H1 (cell line): Measurements from ENCODE around the gene WDCP. TPM values are rescaled to one million over a fixed set of nuclear protein-coding genes. Genes with fewer than 3 reads are reported as not detected.

Experiments used
- CTCF ChIA-PET: fragments of 300-600 bp; sonication (Branson Sonifier 250); formaldehyde crosslinking; loops from one replicate; lab custom pipeline; 2021; ENCODE audit not compliant: partially characterized antibody; lab: Charles Lee
- POLR2A ChIA-PET: fragments of 300-600 bp; sonication (Branson Sonifier 250); formaldehyde crosslinking; loops from one replicate; lab custom pipeline; 2021; ENCODE audit warnings: inconsistent platforms; ENCODE audit not compliant: partially characterized antibody; lab: Charles Lee
- DNase-seq, 2 experiments: peaks; one replicate each; pipeline versions ENCODE4 v3.0.0 to v3.0.0-alpha.2; 2010 to 2022; ENCODE audit warnings: low spot score in 2 of 2, low read depth in 1 of 2, mixed read lengths in 1 of 2
- FAIRE-seq: peaks from 2 replicates; lab custom pipeline; 2011; peaks lifted over from hg19 to GRCh38; lab: Jason Lieb, UNC
- H2AFZ ChIP-seq: 2 replicates; pipeline ENCODE4 v1.8.1; 2012; ENCODE audit warnings: low read length, inconsistent platforms
- H2AK5ac ChIP-seq: 2 replicates; pipeline ENCODE4 v1.6.1; 2013; ENCODE audit warnings: low read depth, low read length
- H2BK120ac ChIP-seq: replicated peaks from 2 replicates; pipeline ENCODE3; 2013; ENCODE audit warnings: low read depth, low read length, inconsistent platforms
- H2BK12ac ChIP-seq: 2 replicates; pipeline ENCODE4 v1.6.1; 2013; ENCODE audit warnings: low read depth, low read length
- H2BK15ac ChIP-seq: 2 replicates; pipeline ENCODE4 v1.6.1; 2013; ENCODE audit warnings: low read length
- H2BK20ac ChIP-seq: 2 replicates; pipeline ENCODE4 v1.6.1; 2013; ENCODE audit warnings: low read length
- H2BK5ac ChIP-seq: 2 replicates; pipeline ENCODE4 v1.6.1; 2013; ENCODE audit warnings: low read depth, low read length
- H3K14ac ChIP-seq: 2 replicates; pipeline ENCODE4 v1.6.1; 2013; ENCODE audit warnings: inconsistent platforms; ENCODE audit not compliant: insufficient read length
- H3K18ac ChIP-seq: 2 replicates; pipeline ENCODE4 v1.6.1; 2013; ENCODE audit warnings: low read length; ENCODE audit errors: extremely low read depth
- H3K23ac ChIP-seq: 2 replicates; pipeline ENCODE4 v1.6.1; 2013; ENCODE audit warnings: inconsistent platforms; ENCODE audit not compliant: insufficient read length
- H3K23me2 ChIP-seq: 2 replicates; pipeline ENCODE4 v1.6.1; 2013; ENCODE audit warnings: low read depth, low read length
- H3K27ac ChIP-seq: 2 replicates; pipeline ENCODE4 v1.6.1; 2011; ENCODE audit warnings: low read depth, low read length, inconsistent platforms
- H3K27me3 ChIP-seq, 4 experiments: replicated peaks in 1 of 4; 1 replicate in 1 of 4; 2 replicates in 3 of 4; pipeline versions ENCODE4 v1.6.1 to v1.8.1; 2011 to 2013; ENCODE audit warnings: low read length in 3 of 4, mild to moderate bottlenecking in 3 of 4, inconsistent platforms in 2 of 4, mixed read lengths in 2 of 4, moderate library complexity in 1 of 4; ENCODE audit not compliant: control insufficient read depth in 3 of 4, insufficient read depth in 3 of 4; ENCODE audit errors: extremely low read depth in 1 of 4
- H3K36me3 ChIP-seq, 4 experiments: 2 replicates each; pipeline versions ENCODE4 v1.6.1 to v1.8.1; 2011 to 2013; ENCODE audit warnings: mild to moderate bottlenecking in 4 of 4, low read length in 3 of 4, moderate library complexity in 2 of 4, control low read depth in 1 of 4, inconsistent platforms in 1 of 4; ENCODE audit not compliant: insufficient read depth in 4 of 4, control insufficient read depth in 2 of 4
- H3K4ac ChIP-seq: replicated peaks from 2 replicates; pipeline ENCODE3; 2013; ENCODE audit warnings: low read length, low read depth, mixed read lengths, inconsistent platforms; ENCODE audit not compliant: insufficient read length
- H3K4me1 ChIP-seq, 4 experiments: replicated peaks in 1 of 4; 1 replicate in 1 of 4; 2 replicates in 3 of 4; pipeline versions ENCODE4 v1.6.1 to v1.8.1; 2011 to 2013; ENCODE audit warnings: low read length in 3 of 4, inconsistent platforms in 2 of 4, mixed read lengths in 1 of 4; ENCODE audit not compliant: insufficient read depth in 4 of 4, control insufficient read depth in 3 of 4
- H3K4me2 ChIP-seq, 2 experiments: 2 replicates each; pipeline versions ENCODE4 v1.6.1 to v1.8.1; 2011 to 2013; ENCODE audit warnings: low read depth in 2 of 2, low read length in 2 of 2, control low read depth in 1 of 2, inconsistent platforms in 1 of 2, mild to moderate bottlenecking in 1 of 2; ENCODE audit not compliant: insufficient read depth in 1 of 2
- H3K4me3 ChIP-seq, 4 experiments: fragments of 200-600, 300-600 bp in 1 of 4; sonication (generic), shearing (Covaris generic), sonication (Bioruptor Twin) in 1 of 4; 2 replicates each; pipeline versions ENCODE4 v1.5.1 to v1.8.1; 2011 to 2016; ENCODE audit warnings: low read length in 4 of 4, low read depth in 3 of 4, control low read depth in 2 of 4, inconsistent platforms in 2 of 4, mild to moderate bottlenecking in 2 of 4, mixed read lengths in 1 of 4, moderate library complexity in 1 of 4; ENCODE audit not compliant: insufficient read depth in 2 of 4; ENCODE audit errors: extremely low read depth in 1 of 4
- H3K56ac ChIP-seq: replicated peaks from 2 replicates; pipeline ENCODE3; 2013; ENCODE audit warnings: low read depth, mild to moderate bottlenecking, mixed read lengths, low read length, inconsistent platforms; ENCODE audit not compliant: insufficient read length
- H3K79me1 ChIP-seq: 2 replicates; pipeline ENCODE4 v1.6.1; 2013; ENCODE audit warnings: low read depth, low read length, control low read depth
- H3K79me2 ChIP-seq, 2 experiments: 2 replicates each; pipeline versions ENCODE4 v1.6.1 to v1.8.1; 2012 to 2013; ENCODE audit warnings: low read length in 2 of 2, mild to moderate bottlenecking in 2 of 2, inconsistent platforms in 1 of 2; ENCODE audit not compliant: insufficient read depth in 2 of 2, control insufficient read depth in 1 of 2
- H3K9ac ChIP-seq, 4 experiments: replicated peaks in 1 of 4; 1 replicate in 1 of 4; 2 replicates in 3 of 4; pipeline versions ENCODE4 v1.6.1 to v1.8.1; 2011 to 2013; ENCODE audit warnings: low read depth in 3 of 4, low read length in 3 of 4, control low read depth in 2 of 4, mild to moderate bottlenecking in 2 of 4, moderate library complexity in 2 of 4, inconsistent platforms in 1 of 4; ENCODE audit errors: extremely low read depth in 1 of 4
- H3K9me3 ChIP-seq, 2 experiments: 2 replicates each; pipeline versions ENCODE4 v1.6.1 to v1.8.1; 2012 to 2013; ENCODE audit warnings: mild to moderate bottlenecking in 2 of 2, moderate library complexity in 2 of 2, control low read depth in 1 of 2, inconsistent platforms in 1 of 2, low read depth in 1 of 2, low read length in 1 of 2, mixed read lengths in 1 of 2; ENCODE audit not compliant: insufficient read depth in 2 of 2
- H4K20me1 ChIP-seq, 2 experiments: replicated peaks in 1 of 2; 2 replicates each; pipeline versions ENCODE3 to v1.8.1; 2011 to 2013; ENCODE audit warnings: inconsistent platforms in 2 of 2, low read length in 2 of 2, mild to moderate bottlenecking in 1 of 2; ENCODE audit not compliant: insufficient read depth in 2 of 2, control insufficient read depth in 1 of 2
- H4K5ac ChIP-seq: 2 replicates; pipeline ENCODE4 v1.6.1; 2013; ENCODE audit warnings: low read length, low read depth, mixed read lengths, inconsistent platforms; ENCODE audit not compliant: insufficient read length
- H4K8ac ChIP-seq: 2 replicates; pipeline ENCODE4 v1.8.0; 2013; ENCODE audit warnings: mild to moderate bottlenecking, moderate library complexity, low read length, inconsistent platforms; ENCODE audit not compliant: insufficient read depth; ENCODE audit errors: extremely low read depth
- H4K91ac ChIP-seq: replicated peaks from 2 replicates; pipeline ENCODE3; 2013; ENCODE audit warnings: low read length, mixed read lengths, inconsistent platforms; ENCODE audit not compliant: insufficient read length
- CHD2 ChIP-seq: IDR thresholded peaks from 2 replicates; pipeline ENCODE4 v1.6.1; 2012; ENCODE audit warnings: low read length, improper control_type of control experiment
- POLR2A ChIP-seq, 2 experiments: IDR thresholded peaks; 1 replicate in 1 of 2; 2 replicates in 1 of 2; pipeline ENCODE4 v1.6.1; 2011; ENCODE audit warnings: low read depth in 2 of 2, low read length in 2 of 2, mild to moderate bottlenecking in 2 of 2; ENCODE audit errors: control extremely low read depth in 1 of 2
- RNF2 ChIP-seq: fragments of 200-900, 300-1000 bp; sonication (generic); IDR thresholded peaks from 2 replicates; pipeline ENCODE4 v1.7.1; 2016; ENCODE audit warnings: borderline replicate concordance, low read depth, mild to moderate bottlenecking, antibody characterized with exemption, low read length; ENCODE audit not compliant: poor library complexity, severe bottlenecking; ENCODE audit errors: missing control alignments
- SP4 ChIP-seq: IDR thresholded peaks from 2 replicates; pipeline ENCODE4 v1.6.1; 2012; ENCODE audit warnings: low read length, inconsistent platforms
- TCF12 ChIP-seq: IDR thresholded peaks from 2 replicates; pipeline ENCODE4 v1.6.1; 2011; ENCODE audit warnings: low read depth, mild to moderate bottlenecking, low read length
- WGBS, 2 experiments: shearing (Covaris generic) in 1 of 2; methylation state at CpG; one replicate each; pipeline versions ENCODE4 v1.1.6 to v1.1.7; 2013 to 2015; ENCODE audit warnings: low lambda C conversion rate in 2 of 2, mixed read lengths in 2 of 2, inconsistent platforms in 1 of 2, low coverage in 1 of 2, missing lambda C conversion rate in 1 of 2; ENCODE audit not compliant: insufficient replicate concordance in 2 of 2, insufficient coverage in 1 of 2, insufficient read length in 1 of 2; ENCODE audit errors: extremely low coverage in 1 of 2, missing lambda C conversion rate in 1 of 2; 5-methylcytosine and 5-hydroxymethylcytosine counted together
- polyA plus RNA-seq, 7 experiments: library from polyadenylated mRNA; depleted of rRNA in 3 of 7; stranded (reverse) in 5 of 7; unstranded in 2 of 7; fragments of >200 nt in 5 of 7; fragments of 200-250 nt in 2 of 7; gene quantifications; 1 replicate in 5 of 7; 2 replicates in 1 of 7; 4 replicates in 1 of 7; pipeline versions ENCODE4 v1.2.1 to v1.2.3, GENCODE V29; 2011 to 2013; ENCODE audit warnings: missing spikeins in 2 of 7, mixed read lengths in 2 of 7
- total RNA-seq: library from RNA; stranded (reverse); fragmentation: NEBNext Ultra II Directional; extraction: Animal tissue kit (Norgen Biotek cat#: 25700); gene quantifications from 2 replicates; pipeline ENCODE4 v1.2.1, GENCODE V29; 2021

WDCP gene
- total and polyA plus RNA-seq, 2 of the 8 experiments (the other 6 are each of a cell fraction or from before 2014, with no cell fraction given), result 19.2 to 40.1 TPM

DNA sequence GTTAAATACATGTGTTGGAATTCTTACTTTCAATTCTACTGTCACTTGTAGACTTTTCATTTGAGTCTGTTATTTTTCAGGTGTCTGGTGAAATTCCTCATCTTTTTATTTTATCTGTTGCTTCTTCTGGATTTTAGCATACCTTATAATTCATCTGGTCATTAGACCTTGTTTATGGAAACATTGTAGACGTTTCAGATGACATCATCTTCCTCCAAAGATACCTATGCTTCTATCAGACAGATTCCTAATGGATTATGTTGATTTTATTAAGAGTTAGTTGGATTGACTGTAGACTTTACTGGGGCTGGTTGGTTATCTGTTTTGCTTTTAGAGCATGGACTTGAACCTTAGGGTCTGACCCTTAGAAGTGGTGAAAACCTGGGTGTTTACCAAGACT, 52.6 kb downstream of the WDCP start:
- no peak for TF ChIP-seq POLR2A (IDR thresholded peaks at IDR 0.05; ENCODE audit: control extremely low read depth in 1 of 2, low read depth in 2 of 2, low read length in 2 of 2)
- TF ChIP-seq SP4, result no peak
- TF ChIP-seq TCF12, result no peak
- no peak for TF ChIP-seq CHD2
- TF ChIP-seq RNF2, result no peak
- Histone ChIP-seq H3K9me3 (no peaks in the 10 kb centered on the region), H2BK20ac (no peak overlapping the region), H3K36me3 (no peaks in the 10 kb centered on the region; a peak in 1 of 8 replicates), H3K79me1 (no peaks in the 10 kb centered on the region), H3K4me2 (no peak overlapping the region), H2BK5ac (no peak overlapping the region), H3K4ac (no peak overlapping the region), H3K23ac (no peak overlapping the region), H4K20me1 (no peaks in the 10 kb centered on the region), H3K9ac (no peak overlapping the region), H2BK15ac (no peak overlapping the region), H3K4me3 (no peak overlapping the region), H3K56ac (no peak overlapping the region), H3K18ac (no peak overlapping the region), H2AFZ (no peak overlapping the region), H4K91ac (no peak overlapping the region), H2BK120ac (no peak overlapping the region), H3K27me3 (no peaks in the 10 kb centered on the region), H3K79me2 (no peaks in the 10 kb centered on the region), H4K8ac (no peak overlapping the region), H3K27ac (no peak overlapping the region), H3K23me2 (no peaks in the 10 kb centered on the region), H2BK12ac (no peak overlapping the region), H3K4me1 (peaks cover 0 to 3% (median 0%) of the 10 kb centered on the region in 4 experiments; a peak in 2 of 7 replicates), H4K5ac (no peak overlapping the region), H2AK5ac (no peak overlapping the region), H3K14ac (no peak overlapping the region)
- DNase-seq, result no peak
- POLR2A ChIA-PET, result interaction anchor here (0.9 to 1.4 kb wide), 2 partner anchors 9 to 67 kb away, joined by 3 read pairs; partner anchors contain the start of gene ATAD2B
- CTCF ChIA-PET, result interaction anchor here (0.8 kb wide), 1 partner anchor 27 kb away, joined by 3 read pairs; no protein-coding TSS in a partner anchor
- 78% methylated on average over 1 of the region's 1 CpG; no CpG with 5 or more reads in 1 of the 2 experiments for WGBS, 2 experiments
- no peak for FAIRE-seq
